ENCODE measurements around the gene PAXX. TPM values are rescaled to one million over a fixed set of nuclear protein-coding genes. Genes with fewer than 3 reads are reported as not detected.

PAXX gene
- total RNA-seq, 1 donor from 2014 or later: 34.4 TPM

- H3K27me3 Mint-ChIP-seq (ENCODE audit: low read depth): peaks cover 2% of the 10 kb centered on the region
- H3K4me1 Mint-ChIP-seq (ENCODE audit: low read depth): no peaks in the 10 kb centered on the region
- H3K9me3 Mint-ChIP-seq (ENCODE audit: low read depth): peaks cover 3% of the 10 kb centered on the region
Observed at GRCh38 chr9:136960938-136961275, 31.3 kb upstream of the PAXX start.

GRCh38 chr9:136961279-136962065 is 30.8 kb upstream of the PAXX start:
- Mint-ChIP-seq H3K27me3 (ENCODE audit: low read depth) (peaks cover 3% of the 10 kb centered on the region), H3K36me3 (ENCODE audit: low read depth) (no peaks in the 10 kb centered on the region)
- DNase-seq (ENCODE audit: low spot score): no peak

More at GRCh38 chr9:136960938-136961275, 31.3 kb upstream of the PAXX start:
- DNase-seq (ENCODE audit: low spot score): no peak
- Mint-ChIP-seq H3K4me3 (ENCODE audit: unreplicated experiment) (no peak overlapping the region), H3K27ac (ENCODE audit: unreplicated experiment) (no peak overlapping the region), H3K36me3 (ENCODE audit: low read depth) (no peaks in the 10 kb centered on the region)
- TF ChIP-seq CTCF (IDR thresholded peaks at IDR 0.05): no peak

GRCh38 chr9:136962163-136962562 is 30.1 kb upstream of the PAXX start:
- Mint-ChIP-seq H3K27ac (ENCODE audit: unreplicated experiment) (no peak overlapping the region), H3K4me1 (ENCODE audit: low read depth) (peaks cover 4% of the 10 kb centered on the region), H3K4me3 (ENCODE audit: unreplicated experiment) (no peak overlapping the region), H3K36me3 (ENCODE audit: low read depth) (no peaks in the 10 kb centered on the region), H3K9me3 (ENCODE audit: low read depth) (no peaks in the 10 kb centered on the region), H3K27me3 (ENCODE audit: low read depth) (peaks cover 3% of the 10 kb centered on the region)
- DNase-seq (ENCODE audit: low spot score): no peak
- TF ChIP-seq CTCF (IDR thresholded peaks at IDR 0.05): no peak

More at GRCh38 chr9:136961279-136962065, 30.8 kb upstream of the PAXX start:
- Mint-ChIP-seq H3K27ac (ENCODE audit: unreplicated experiment) (no peak overlapping the region), H3K4me3 (ENCODE audit: unreplicated experiment) (no peak overlapping the region), H3K4me1 (ENCODE audit: low read depth) (peaks cover 4% of the 10 kb centered on the region), H3K9me3 (ENCODE audit: low read depth) (peaks cover 3% of the 10 kb centered on the region)
- TF ChIP-seq CTCF (IDR thresholded peaks at IDR 0.05): no peak

GRCh38 chr9:136962701-136963248 is 29.4 kb upstream of the PAXX start:
- Mint-ChIP-seq H3K4me1 (ENCODE audit: low read depth) (peaks cover 4% of the 10 kb centered on the region), H3K9me3 (ENCODE audit: low read depth) (no peaks in the 10 kb centered on the region), H3K27ac (ENCODE audit: unreplicated experiment) (no peak overlapping the region), H3K27me3 (ENCODE audit: low read depth) (peaks cover 3% of the 10 kb centered on the region), H3K36me3 (ENCODE audit: low read depth) (no peaks in the 10 kb centered on the region), H3K4me3 (ENCODE audit: unreplicated experiment) (no peak overlapping the region)
- TF ChIP-seq CTCF (IDR thresholded peaks at IDR 0.05): no peak
- DNase-seq (ENCODE audit: low spot score): no peak

GRCh38 chr9:136963341-136963740 is 28.9 kb upstream of the PAXX start:
- Mint-ChIP-seq H3K4me1 (ENCODE audit: low read depth) (peaks cover 4% of the 10 kb centered on the region), H3K27ac (ENCODE audit: unreplicated experiment) (no peak overlapping the region), H3K4me3 (ENCODE audit: unreplicated experiment) (no peak overlapping the region), H3K9me3 (ENCODE audit: low read depth) (no peaks in the 10 kb centered on the region), H3K36me3 (ENCODE audit: low read depth) (no peaks in the 10 kb centered on the region), H3K27me3 (ENCODE audit: low read depth) (peaks cover 3% of the 10 kb centered on the region)
- TF ChIP-seq CTCF (IDR thresholded peaks at IDR 0.05): no peak
- no peak for DNase-seq (ENCODE audit: low spot score)
